Esophagus (tissue), 2 donors: ENCODE data around the gene CAND2. TPM values are rescaled to one million over a fixed set of nuclear protein-coding genes. Genes with fewer than 3 reads are reported as not detected.

ENCODE experiments used
- H3K27ac ChIP-seq, 2 donors: one replicate each; pipeline ENCODE4 v1.5.1; 2013; ENCODE audit warnings: low read depth in 2 of 2, mild to moderate bottlenecking in 2 of 2, inconsistent platforms in 1 of 2, low read length in 1 of 2, moderate library complexity in 1 of 2
- H3K27me3 ChIP-seq, 2 donors: one replicate each; pipeline ENCODE4 v1.6.1; 2013; ENCODE audit warnings: low read length in 2 of 2, control low read depth in 1 of 2, mild to moderate bottlenecking in 1 of 2; ENCODE audit not compliant: insufficient read depth in 2 of 2, control insufficient read depth in 1 of 2
- H3K36me3 ChIP-seq, 2 donors: one replicate each; pipeline ENCODE4 v1.6.1; 2013; ENCODE audit warnings: low read length in 1 of 2; ENCODE audit not compliant: control insufficient read depth in 2 of 2, insufficient read depth in 2 of 2
- H3K4me1 ChIP-seq, 2 donors: one replicate each; pipeline ENCODE4 v1.6.1; 2013; ENCODE audit warnings: low read length in 1 of 2; ENCODE audit not compliant: control insufficient read depth in 2 of 2, insufficient read depth in 2 of 2
- H3K4me3 ChIP-seq, 2 donors: one replicate each; pipeline ENCODE4 v1.5.1; 2013; ENCODE audit warnings: low read length in 2 of 2, mild to moderate bottlenecking in 2 of 2, low read depth in 1 of 2, moderate library complexity in 1 of 2
- H3K9me3 ChIP-seq, 2 donors: one replicate each; pipeline ENCODE4 v1.6.1; 2013; ENCODE audit warnings: mild to moderate bottlenecking in 2 of 2, low read depth in 1 of 2, low read length in 1 of 2, moderate library complexity in 1 of 2; ENCODE audit not compliant: control insufficient read depth in 2 of 2, insufficient read depth in 1 of 2
- WGBS, 2 donors: extraction: QIAGEN DNeasy Blood & Tissue Kit; methylation state at CpG; one replicate each; pipeline ENCODE4 v1.1.7; 2013; 5-methylcytosine and 5-hydroxymethylcytosine counted together
- polyA plus RNA-seq, 2 donors: library from polyadenylated mRNA; stranded (reverse); fragments of 200-250 nt; gene quantifications; one replicate each; pipeline ENCODE4 v1.2.3, GENCODE V29; 2013
- donor health status: healthy with polysubstance abuse.
- donor health status: Bipolar disorder and iron deficiency.

Gene CAND2
- polyA plus RNA-seq, 2 donors, result 0.84 to 1.2 TPM

DNA sequence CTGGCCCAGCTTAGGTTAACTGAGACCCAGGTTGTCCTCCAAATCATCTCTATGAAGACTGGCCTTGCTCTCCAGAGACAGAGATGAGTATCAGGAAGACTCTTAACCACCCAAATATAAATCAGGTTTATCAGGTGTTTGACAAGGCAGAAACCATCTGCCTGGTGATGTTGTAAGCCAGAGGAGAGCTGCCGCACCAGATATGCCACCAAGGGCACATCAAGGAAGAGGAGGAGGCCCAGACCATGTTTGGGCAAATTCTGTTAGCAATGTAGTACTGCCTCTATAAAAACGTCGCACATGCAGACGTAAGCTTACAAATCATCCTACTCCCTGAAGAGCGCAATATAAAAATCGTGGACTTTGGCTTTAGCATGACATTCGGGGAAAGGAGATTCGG lies 65.9 kb downstream of the CAND2 start:
- 92 to 95% methylated on average over 8 of the region's 8 CpGs for WGBS, 2 donors
- no peaks in the 10 kb centered on the region for H3K27me3 ChIP-seq
- H3K36me3 ChIP-seq, result no peaks in the 10 kb centered on the region
- H3K4me1 ChIP-seq, result no peaks in the 10 kb centered on the region
- H3K27ac ChIP-seq, result no peak overlapping the region
- H3K9me3 ChIP-seq, result peaks cover 3 to 8% of the 10 kb centered on the region in 2 donors
- H3K4me3 ChIP-seq, result no peak overlapping the region

GRCh38 chr3:12865271-12865670 lies 68.8 kb downstream of the CAND2 start:
- Histone ChIP-seq H3K4me3 (no peak overlapping the region), H3K36me3 (no peaks in the 10 kb centered on the region), H3K9me3 (peaks cover 3 to 8% of the 10 kb centered on the region in 2 donors), H3K27me3 (no peaks in the 10 kb centered on the region), H3K4me1 (no peaks in the 10 kb centered on the region), H3K27ac (no peak overlapping the region)
- WGBS, 2 donors, result 90% methylated on average over 4 of the region's 4 CpGs

DNA sequence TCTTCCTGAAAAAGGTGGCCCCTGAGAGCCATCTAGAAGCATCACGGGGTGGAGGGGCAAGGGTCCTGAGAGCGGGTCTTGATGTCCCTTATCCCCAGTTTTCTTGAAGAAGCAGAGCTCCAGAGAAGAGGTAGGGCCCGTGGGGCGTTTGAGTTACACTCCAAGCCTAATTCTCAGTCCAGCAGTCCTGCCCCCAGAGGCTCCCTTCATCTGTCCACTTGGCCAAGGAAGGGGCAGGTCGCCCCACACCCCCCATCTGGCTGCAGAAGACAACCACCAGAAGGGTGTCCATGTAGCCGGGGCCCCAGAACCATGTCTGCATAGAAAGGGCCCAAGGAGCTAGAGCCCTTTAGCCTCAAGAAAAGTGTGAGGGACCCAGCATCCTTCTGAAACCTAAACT lies 70.4 kb downstream of the CAND2 start:
- 72 to 81% methylated on average over 6 of the region's 6 CpGs for WGBS, 2 donors
- no peaks in the 10 kb centered on the region for H3K4me1 ChIP-seq

GRCh38 chr3:12868039-12869034 lies 71.9 kb downstream of the CAND2 start:
- Histone ChIP-seq H3K27ac (no peak overlapping the region), H3K9me3 (peaks cover 3 to 8% of the 10 kb centered on the region in 2 donors), H3K27me3 (no peaks in the 10 kb centered on the region), H3K4me1 (no peaks in the 10 kb centered on the region), H3K36me3 (no peaks in the 10 kb centered on the region), H3K4me3 (no peak overlapping the region)
- 28 to 35% methylated on average over 43 to 45 of the region's 45 CpGs for WGBS, 2 donors

More for the DNA sequence above, 70.4 kb downstream of the CAND2 start:
- Histone ChIP-seq H3K36me3 (no peaks in the 10 kb centered on the region), H3K9me3 (peaks cover 3 to 8% of the 10 kb centered on the region in 2 donors), H3K4me3 (no peak overlapping the region), H3K27ac (no peak overlapping the region), H3K27me3 (no peaks in the 10 kb centered on the region)

GRCh38 chr3:12869035-12869621 lies 72.6 kb downstream of the CAND2 start:
- Histone ChIP-seq H3K9me3 (peaks cover under 1 to 8% of the 10 kb centered on the region in 2 donors), H3K4me1 (no peaks in the 10 kb centered on the region), H3K27ac (no peak overlapping the region), H3K4me3 (no peak overlapping the region), H3K36me3 (no peaks in the 10 kb centered on the region), H3K27me3 (no peaks in the 10 kb centered on the region)
- WGBS, 2 donors, result 14 to 17% methylated on average over 18 to 28 of the region's 28 CpGs

GRCh38 chr3:12870942-12871341 lies 74.5 kb downstream of the CAND2 start:
- no peak overlapping the region for H3K4me3 ChIP-seq
- no peak overlapping the region for H3K27ac ChIP-seq
- H3K9me3 ChIP-seq, result no peaks in the 10 kb centered on the region
- H3K36me3 ChIP-seq, result no peaks in the 10 kb centered on the region
- no peaks in the 10 kb centered on the region for H3K27me3 ChIP-seq
- 60 to 63% methylated on average over 9 of the region's 9 CpGs for WGBS, 2 donors
- H3K4me1 ChIP-seq, result no peaks in the 10 kb centered on the region

- no peak overlapping the region for H3K27ac ChIP-seq
- WGBS, 2 donors, result 70 to 74% methylated on average over 12 of the region's 12 CpGs
- no peak overlapping the region for H3K4me3 ChIP-seq
- H3K9me3 ChIP-seq, result no peaks in the 10 kb centered on the region
- no peaks in the 10 kb centered on the region for H3K27me3 ChIP-seq
- H3K36me3 ChIP-seq, result no peaks in the 10 kb centered on the region
- peaks cover 0 to 4% of the 10 kb centered on the region in 2 donors for H3K4me1 ChIP-seq
These were observed 75.0 kb downstream of the CAND2 start for GRCh38 chr3:12871404-12871983.

DNA sequence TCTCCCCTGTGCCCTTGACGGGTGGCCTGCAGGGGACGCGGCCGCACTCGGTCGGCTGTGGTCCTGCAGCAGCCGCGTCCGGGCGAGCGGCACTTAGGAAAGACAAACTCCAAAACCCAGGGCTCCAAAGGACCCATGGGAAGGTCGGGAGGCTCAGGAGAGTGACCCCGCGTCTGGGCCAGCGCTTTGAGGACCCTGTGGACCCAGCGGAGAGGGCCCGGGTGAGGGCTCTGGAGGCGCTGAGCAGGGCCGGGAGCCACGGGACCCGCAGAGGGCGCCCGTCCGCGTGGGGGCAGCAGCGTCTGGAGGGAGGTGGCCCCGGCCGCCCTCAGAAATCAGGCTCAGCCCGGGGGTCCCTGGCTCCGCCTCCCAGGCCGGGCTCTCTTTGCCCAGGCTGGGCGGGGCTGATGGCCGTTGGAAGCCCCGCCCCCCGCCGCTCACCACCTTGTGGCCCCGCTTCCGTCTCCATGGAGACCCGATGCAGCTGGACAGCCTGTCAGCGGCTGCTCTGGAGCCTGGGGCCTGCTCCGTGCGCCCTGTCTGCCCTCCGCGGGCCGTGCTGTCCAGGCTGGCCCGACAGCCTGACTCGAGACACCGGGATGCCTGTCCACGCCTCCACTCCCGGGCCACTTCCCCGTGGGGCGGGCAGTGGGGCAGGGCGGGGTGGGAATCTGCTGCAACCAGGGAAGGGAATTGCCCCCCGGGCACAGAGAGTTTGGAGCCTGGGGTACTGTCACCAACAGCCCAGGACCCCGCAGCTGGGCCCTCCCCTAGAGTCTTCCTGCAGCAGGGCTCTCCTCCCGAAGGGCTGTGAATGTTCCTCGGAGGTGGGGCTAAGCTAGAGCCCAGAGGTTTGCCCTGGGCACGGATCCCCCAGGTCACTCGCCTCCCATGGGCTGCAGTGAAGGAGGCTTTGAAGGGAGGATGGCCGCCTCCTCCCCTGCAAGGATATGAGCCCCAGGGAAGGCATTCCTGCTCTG lies 79.7 kb downstream of the CAND2 start:
- Histone ChIP-seq H3K4me1 (peaks cover 0 to 4% of the 10 kb centered on the region in 2 donors), H3K27me3 (no peaks in the 10 kb centered on the region), H3K4me3 (peak overlapping the region in 1 of 2 donors; percentile 19), H3K27ac (no peak overlapping the region), H3K9me3 (no peaks in the 10 kb centered on the region), H3K36me3 (no peaks in the 10 kb centered on the region)
- 27 to 28% methylated on average over 46 to 60 of the region's 60 CpGs for WGBS, 2 donors

DNA sequence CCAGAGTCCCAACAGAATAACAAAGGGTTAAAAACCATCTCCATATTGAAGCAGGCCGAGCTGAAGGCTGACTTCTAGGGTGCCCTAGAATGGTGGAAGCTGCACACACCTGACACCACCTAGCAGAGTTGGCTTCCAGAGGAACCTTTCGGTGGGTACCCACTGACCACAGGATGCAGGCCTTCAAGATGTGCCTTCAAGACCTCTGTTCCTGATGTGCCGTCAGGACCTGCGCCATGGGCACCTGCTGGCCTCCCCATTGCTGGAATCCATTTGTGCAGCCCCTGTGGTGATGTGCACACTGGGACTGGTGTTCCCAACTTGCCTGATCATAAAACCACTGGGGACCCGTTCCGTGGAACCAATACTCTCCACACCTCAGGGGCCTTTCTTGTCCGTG lies 80.6 kb downstream of the CAND2 start:
- Histone ChIP-seq H3K9me3 (no peaks in the 10 kb centered on the region), H3K4me3 (no peak overlapping the region), H3K36me3 (no peaks in the 10 kb centered on the region), H3K4me1 (peaks cover 0 to 4% of the 10 kb centered on the region in 2 donors), H3K27ac (no peak overlapping the region), H3K27me3 (no peaks in the 10 kb centered on the region)
- 93% methylated on average over 7 of the region's 7 CpGs for WGBS, 2 donors
